Measurements from ENCODE around the gene ATP2A1. TPM values are rescaled to one million over a fixed set of nuclear protein-coding genes. Genes with fewer than 3 reads are reported as not detected.
"Not testable (repeated sequence)": the region's sequence is repeated elsewhere in the genome, so short reads cannot be mapped to it uniquely, and the experiment has no call there.

The ATP2A1 gene
- total RNA-seq, 2 experiments from 2014 or later, result 3.3 to 3.8 TPM

GRCh38 chr16:28875134-28876018, 2.9 kb upstream of the ATP2A1 start:
- peaks cover 11% of the 10 kb centered on the region for H3K4me1 Mint-ChIP-seq (ENCODE audit: low read depth)
- ChIA-PET POLR2A (interaction anchor here (0.5 to 1.4 kb wide), 3 partner anchors 12 to 788 kb away, joined by 3 to 4 read pairs (median 4); partner anchors contain the start of genes SH2B1 and SPN), CTCF (interaction anchor here (3.4 to 3.9 kb wide), 2 partner anchors 12 to 69 kb away, joined by 30 to 42 read pairs; partner anchors contain the start of gene SH2B1)
- H3K27me3 Mint-ChIP-seq, result no peaks in the 10 kb centered on the region
- H3K27ac Mint-ChIP-seq, result no peak overlapping the region
- H3K36me3 Mint-ChIP-seq, result peaks cover 2% of the 10 kb centered on the region
- no peak overlapping the region for H3K4me3 Mint-ChIP-seq
- DNase-seq, result no peak
- no peaks in the 10 kb centered on the region for H3K9me3 Mint-ChIP-seq
- intact Hi-C loops (cut with micrococcal nuclease), result no loop called here

DNA sequence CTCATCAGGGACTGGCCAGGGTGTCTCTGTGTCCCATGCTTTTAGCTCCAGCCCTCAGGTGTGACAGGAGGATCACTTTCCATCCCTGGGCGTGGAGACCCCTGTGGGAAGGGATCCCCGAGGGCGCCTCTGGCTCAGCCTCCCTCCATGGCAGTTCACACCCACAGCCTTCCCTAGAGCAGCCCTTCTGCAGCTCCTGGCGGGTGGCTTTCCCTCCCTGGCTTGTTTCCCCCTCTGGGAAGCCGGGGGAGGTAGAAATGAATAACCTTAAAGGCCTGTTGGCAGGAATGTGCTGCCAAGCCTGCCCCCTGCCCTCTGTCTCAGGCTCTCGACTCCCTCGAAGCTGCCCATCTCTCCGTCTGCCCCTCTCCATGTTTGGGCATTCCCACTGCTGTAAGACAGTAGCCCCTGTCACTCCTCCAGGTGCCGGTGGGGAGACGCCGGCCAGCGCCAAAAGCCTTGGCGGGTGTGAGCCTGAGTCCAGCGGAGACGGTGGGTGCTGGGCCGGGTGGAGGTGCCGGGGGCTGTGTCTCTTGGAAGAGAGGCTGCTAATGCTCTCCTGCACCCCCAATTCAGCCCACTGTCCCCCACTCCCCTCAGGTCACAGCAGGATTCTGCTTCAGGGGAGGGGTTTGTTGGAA, 2.1 kb upstream of the ATP2A1 start:
- CTCF ChIA-PET, result interaction anchor here (3.4 to 3.9 kb wide), 2 partner anchors 13 to 68 kb away, joined by 30 to 42 read pairs; partner anchors contain the start of gene SH2B1
- Mint-ChIP-seq H3K4me3 (no peak overlapping the region), H3K9me3 (no peaks in the 10 kb centered on the region), H3K36me3 (peaks cover 2% of the 10 kb centered on the region), H3K27me3 (peaks cover 5% of the 10 kb centered on the region), H3K4me1 (ENCODE audit: low read depth) (peaks cover 18% of the 10 kb centered on the region), H3K27ac (no peak overlapping the region)
- DNase-seq, result no peak
- POLR2A ChIA-PET, result interaction anchor here (1.4 kb wide), 1 partner anchor 13 kb away, joined by 4 read pairs; the partner anchor contains the start of gene SH2B1
- intact Hi-C loops (cut with micrococcal nuclease), result no loop called here

- intact Hi-C loops (cut with micrococcal nuclease), result no loop called here
- H3K27me3 Mint-ChIP-seq, result peaks cover 7% of the 10 kb centered on the region
- H3K27ac Mint-ChIP-seq, result no peak overlapping the region
- ChIA-PET POLR2A (no interaction called here), CTCF (interaction anchor here (1.5 kb wide), 1 partner anchor 68 kb away, joined by 4 read pairs; no protein-coding TSS in a partner anchor)
- no peak for DNase-seq
- H3K4me1 Mint-ChIP-seq (ENCODE audit: low read depth), result peaks cover 20% of the 10 kb centered on the region
- H3K9me3 Mint-ChIP-seq, result no peaks in the 10 kb centered on the region
- H3K36me3 Mint-ChIP-seq, result peaks cover 2% of the 10 kb centered on the region
- no peak overlapping the region for H3K4me3 Mint-ChIP-seq
Measured at GRCh38 chr16:28876973-28877654, 1.2 kb upstream of the ATP2A1 start.

DNA sequence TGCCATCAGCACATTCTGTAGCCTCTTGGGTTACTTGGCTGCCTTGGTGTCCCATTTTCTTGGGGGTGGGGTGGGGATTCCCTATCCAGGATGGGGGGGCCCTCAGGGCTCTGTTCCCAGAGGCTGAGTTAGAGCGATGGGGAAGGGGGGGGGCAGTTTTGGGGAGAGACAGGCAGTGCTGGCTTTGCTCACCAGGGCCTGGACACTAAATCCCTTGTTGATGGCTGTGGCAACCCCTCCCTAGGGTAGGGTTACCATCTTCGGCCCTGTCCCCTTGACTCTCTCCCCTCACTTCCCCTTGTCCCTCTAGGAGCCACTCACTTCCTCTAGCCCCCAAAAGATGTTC, 660 bp upstream of the ATP2A1 start:
- Mint-ChIP-seq H3K27ac (no peak overlapping the region), H3K27me3 (peaks cover 7% of the 10 kb centered on the region), H3K4me3 (no peak overlapping the region), H3K4me1 (ENCODE audit: low read depth) (peaks cover 20% of the 10 kb centered on the region), H3K9me3 (no peaks in the 10 kb centered on the region), H3K36me3 (peaks cover 2% of the 10 kb centered on the region)
- CTCF ChIA-PET, result interaction anchor here (1.5 kb wide), 1 partner anchor 67 kb away, joined by 4 read pairs; no protein-coding TSS in a partner anchor
- intact Hi-C loops (cut with micrococcal nuclease), result no loop called here
- POLR2A ChIA-PET, result no interaction called here
- DNase-seq, result no peak

GRCh38 chr16:28879261-28879840, 1.1 kb downstream of the ATP2A1 start:
- H3K27me3 Mint-ChIP-seq, result peaks cover 7% of the 10 kb centered on the region
- intact Hi-C loops (cut with micrococcal nuclease), result loop anchor here (1.0 kb wide), 1 partner anchor 33 kb away; the partner anchor contains the start of gene TUFM
- no peak for DNase-seq
- CTCF ChIA-PET, result interaction anchor here (1.7 to 2.8 kb wide), 3 partner anchors 15 to 65 kb away, joined by 5 to 15 read pairs (median 7); no protein-coding TSS in a partner anchor
- POLR2A ChIA-PET, result interaction anchor here (0.6 to 3.0 kb wide), 6 partner anchors 8 to 57 kb away, joined by 3 to 9 read pairs (median 4); partner anchors contain the start of genes ATXN2L and SH2B1
- no peaks in the 10 kb centered on the region for H3K9me3 Mint-ChIP-seq
- peaks cover 20% of the 10 kb centered on the region for H3K4me1 Mint-ChIP-seq (ENCODE audit: low read depth)
- peak overlapping the region; percentile 88 for H3K4me3 Mint-ChIP-seq
- no peak overlapping the region for H3K27ac Mint-ChIP-seq
- peaks cover under 1% of the 10 kb centered on the region for H3K36me3 Mint-ChIP-seq

DNA sequence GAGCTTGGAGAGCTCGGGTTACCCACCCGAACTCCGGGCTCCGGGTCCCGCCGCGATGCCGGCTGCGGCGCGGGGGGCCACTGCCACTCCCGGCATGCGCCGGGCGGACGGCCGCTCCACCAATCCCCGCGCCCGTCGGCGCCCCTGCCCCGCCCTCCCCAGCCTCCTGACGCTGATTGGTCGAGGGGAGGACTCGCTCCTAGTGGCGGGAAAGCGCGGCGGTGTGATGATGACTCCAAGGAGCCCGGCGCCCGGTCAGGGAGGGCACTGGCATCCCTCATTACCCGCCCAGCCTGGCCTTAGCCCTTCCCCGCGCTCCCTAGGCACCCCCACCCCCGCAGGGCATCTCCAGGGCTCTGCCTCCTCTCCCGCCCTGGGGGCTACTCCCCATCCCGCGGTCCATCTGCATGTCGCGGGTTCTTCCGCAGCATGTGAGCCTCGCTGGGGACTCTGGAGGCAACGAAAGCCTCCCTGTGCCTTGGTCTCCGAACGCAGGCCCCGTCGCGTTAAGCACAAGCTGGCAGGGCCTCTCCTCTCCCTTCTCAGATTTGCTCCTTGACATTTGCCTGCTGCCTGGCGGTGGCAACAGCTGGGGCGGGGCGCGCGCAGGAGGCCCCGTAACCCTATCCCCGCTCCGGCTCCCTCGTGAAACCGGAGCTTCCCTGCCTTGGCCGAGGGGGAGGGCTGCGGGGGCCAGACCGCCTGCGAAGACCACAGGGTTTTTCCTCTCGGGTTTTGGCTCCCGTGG, 1.7 kb downstream of the ATP2A1 start:
- no peaks in the 10 kb centered on the region for H3K9me3 Mint-ChIP-seq
- no peaks in the 10 kb centered on the region for H3K36me3 Mint-ChIP-seq
- intact Hi-C loops (cut with micrococcal nuclease), result loop anchor here (1.0 to 5.0 kb wide), 4 partner anchors 17 to 65 kb away; partner anchors contain the start of genes RABEP2, SH2B1 and TUFM
- H3K27me3 Mint-ChIP-seq, result peaks cover 7% of the 10 kb centered on the region
- peak overlapping the region; percentile 88 for H3K4me3 Mint-ChIP-seq
- DNase-seq, result peak; percentile 96
- H3K27ac Mint-ChIP-seq, result peak overlapping the region; percentile 13
- ChIA-PET POLR2A (interaction anchor here (0.6 to 3.0 kb wide), 6 partner anchors 9 to 58 kb away, joined by 3 to 9 read pairs (median 4); partner anchors contain the start of genes ATXN2L and SH2B1), CTCF (interaction anchor here (1.7 to 2.8 kb wide), 3 partner anchors 15 to 65 kb away, joined by 5 to 15 read pairs (median 7); no protein-coding TSS in a partner anchor)
- peaks cover 20% of the 10 kb centered on the region for H3K4me1 Mint-ChIP-seq (ENCODE audit: low read depth)

- H3K9me3 Mint-ChIP-seq, result no peaks in the 10 kb centered on the region
- H3K4me1 Mint-ChIP-seq (ENCODE audit: low read depth), result peaks cover 20% of the 10 kb centered on the region
- peaks cover 7% of the 10 kb centered on the region for H3K27me3 Mint-ChIP-seq
- ChIA-PET POLR2A (interaction anchor here (1.1 to 3.0 kb wide), 3 partner anchors 10 to 58 kb away, joined by 3 to 9 read pairs (median 4); partner anchors contain the start of gene ATXN2L), CTCF (interaction anchor here (1.8 to 2.8 kb wide), 2 partner anchors 56 to 64 kb away, joined by 5 to 15 read pairs; no protein-coding TSS in a partner anchor)
- no peak overlapping the region for H3K27ac Mint-ChIP-seq
- no peaks in the 10 kb centered on the region for H3K36me3 Mint-ChIP-seq
- H3K4me3 Mint-ChIP-seq, result peak overlapping the region; percentile 55
- intact Hi-C loops (cut with micrococcal nuclease), result loop anchor here (2.0 to 5.0 kb wide), 3 partner anchors 18 to 64 kb away; partner anchors contain the start of genes RABEP2 and SH2B1
- no peak for DNase-seq
Measured at GRCh38 chr16:28880589-28880915, 2.3 kb downstream of the ATP2A1 start.

DNA sequence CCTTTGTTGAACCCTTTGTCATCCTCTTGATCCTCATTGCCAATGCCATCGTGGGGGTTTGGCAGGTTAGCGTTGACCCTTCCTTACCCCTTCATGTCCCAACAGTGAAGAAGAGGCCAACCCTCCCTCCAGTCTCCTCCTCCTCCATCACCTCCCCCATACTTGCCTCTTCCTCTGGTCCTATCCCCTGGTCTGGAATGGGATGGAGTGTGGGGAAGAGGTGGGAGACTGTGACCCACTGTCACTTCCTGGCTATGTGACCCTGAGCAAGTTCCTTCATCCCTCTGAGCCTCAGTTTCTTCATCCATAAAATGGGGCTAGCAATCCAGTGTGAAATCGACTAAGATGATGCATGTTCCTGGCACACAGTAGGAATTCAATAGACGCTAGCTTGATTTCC, 2.7 kb downstream of the ATP2A1 start:
- H3K4me3 Mint-ChIP-seq, result peak overlapping the region; percentile 55
- ChIA-PET POLR2A (interaction anchor here (1.7 to 3.0 kb wide), 2 partner anchors 42 to 59 kb away, joined by 4 to 9 read pairs; partner anchors contain the start of gene ATXN2L), CTCF (interaction anchor here (2.8 kb wide), 1 partner anchor 64 kb away, joined by 15 read pairs; no protein-coding TSS in a partner anchor)
- H3K9me3 Mint-ChIP-seq, result no peaks in the 10 kb centered on the region
- no peak for DNase-seq
- intact Hi-C loops (cut with micrococcal nuclease), result loop anchor here (2.0 to 5.0 kb wide), 3 partner anchors 18 to 64 kb away; partner anchors contain the start of genes RABEP2 and SH2B1
- no peaks in the 10 kb centered on the region for H3K36me3 Mint-ChIP-seq
- H3K27me3 Mint-ChIP-seq, result peaks cover 7% of the 10 kb centered on the region
- peaks cover 20% of the 10 kb centered on the region for H3K4me1 Mint-ChIP-seq (ENCODE audit: low read depth)
- no peak overlapping the region for H3K27ac Mint-ChIP-seq

DNA sequence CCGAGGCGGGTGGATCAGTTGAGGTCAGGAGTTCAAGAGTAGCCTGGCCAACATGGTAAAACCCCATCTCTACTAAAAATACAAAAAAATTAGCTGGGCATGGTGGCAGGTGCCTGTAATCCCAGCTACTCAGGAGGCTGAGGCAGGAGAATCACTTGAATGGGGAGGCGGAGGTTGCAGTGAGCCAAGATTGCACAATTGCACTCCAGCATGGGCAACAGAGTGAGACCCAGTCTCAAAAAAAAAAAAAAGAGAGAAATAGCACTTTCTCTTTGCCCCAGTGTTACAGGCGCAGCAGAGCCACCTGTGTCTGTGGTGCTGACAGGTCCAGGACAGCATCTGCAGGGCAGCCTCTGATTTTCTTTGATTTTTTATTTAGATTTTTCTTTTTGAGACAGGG, 3.3 kb downstream of the ATP2A1 start:
- POLR2A ChIA-PET, result not testable (repeated sequence)

DNA sequence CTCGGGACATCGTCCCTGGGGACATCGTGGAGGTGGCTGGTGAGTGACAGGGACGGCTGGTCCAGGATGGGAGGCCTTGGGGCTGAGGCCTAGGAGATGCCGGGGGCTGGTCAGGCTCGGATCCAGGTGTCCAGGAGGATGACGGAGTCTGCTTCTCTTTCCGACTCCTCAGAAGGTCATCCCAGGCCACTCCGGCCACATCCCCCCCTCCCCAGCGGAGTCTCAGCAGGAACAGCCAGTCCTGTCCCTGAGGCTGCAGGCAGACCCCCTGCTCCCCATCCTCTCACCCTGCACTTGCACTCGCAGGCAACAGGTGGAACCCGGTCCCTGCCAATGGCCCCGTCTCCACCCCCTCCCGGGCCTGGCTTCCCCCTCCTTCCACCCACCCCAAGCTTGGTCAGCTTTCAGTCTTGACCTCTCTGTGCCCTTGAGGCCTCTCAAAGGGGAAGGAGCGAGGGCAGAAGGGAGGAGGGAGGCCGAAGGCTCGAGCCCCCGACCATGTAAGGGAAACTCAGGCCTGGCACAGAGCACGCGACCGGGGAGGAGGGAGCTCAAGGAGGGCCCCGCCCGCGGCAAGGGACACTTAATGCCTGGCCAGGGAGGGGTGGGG, 4.4 kb downstream of the ATP2A1 start:
- peaks cover 20% of the 10 kb centered on the region for H3K4me1 Mint-ChIP-seq (ENCODE audit: low read depth)
- ChIA-PET CTCF (no interaction called here), POLR2A (no interaction called here)
- intact Hi-C loops (cut with micrococcal nuclease), result loop anchor here (5.0 kb wide), 1 partner anchor 45 kb away; the partner anchor contains the start of gene RABEP2
- no peak for DNase-seq
- no peak overlapping the region for H3K27ac Mint-ChIP-seq
- peaks cover 7% of the 10 kb centered on the region for H3K27me3 Mint-ChIP-seq
- H3K9me3 Mint-ChIP-seq, result no peaks in the 10 kb centered on the region
- no peak overlapping the region for H3K4me3 Mint-ChIP-seq
- no peaks in the 10 kb centered on the region for H3K36me3 Mint-ChIP-seq

More for the DNA sequence above, 3.3 kb downstream of the ATP2A1 start:
- DNase-seq, H3K36me3 Mint-ChIP-seq, H3K27me3 Mint-ChIP-seq, CTCF ChIA-PET, H3K9me3 Mint-ChIP-seq, H3K27ac Mint-ChIP-seq, H3K4me3 Mint-ChIP-seq: not testable (repeated sequence)
- intact Hi-C loops (cut with micrococcal nuclease), result loop anchor here (2.0 to 5.0 kb wide), 3 partner anchors 19 to 63 kb away; partner anchors contain the start of genes RABEP2 and SH2B1
- H3K4me1 Mint-ChIP-seq (ENCODE audit: low read depth), result peaks cover 20% of the 10 kb centered on the region
